ENCODE results near the gene NIPAL1.
A peak's percentile ranks its signal among the peaks of the same experiment; 100 is the strongest.
"Not testable (repeated sequence)": the region's sequence is repeated elsewhere in the genome, so short reads cannot be mapped to it uniquely, and the experiment has no call there.

Gene NIPAL1

DNA sequence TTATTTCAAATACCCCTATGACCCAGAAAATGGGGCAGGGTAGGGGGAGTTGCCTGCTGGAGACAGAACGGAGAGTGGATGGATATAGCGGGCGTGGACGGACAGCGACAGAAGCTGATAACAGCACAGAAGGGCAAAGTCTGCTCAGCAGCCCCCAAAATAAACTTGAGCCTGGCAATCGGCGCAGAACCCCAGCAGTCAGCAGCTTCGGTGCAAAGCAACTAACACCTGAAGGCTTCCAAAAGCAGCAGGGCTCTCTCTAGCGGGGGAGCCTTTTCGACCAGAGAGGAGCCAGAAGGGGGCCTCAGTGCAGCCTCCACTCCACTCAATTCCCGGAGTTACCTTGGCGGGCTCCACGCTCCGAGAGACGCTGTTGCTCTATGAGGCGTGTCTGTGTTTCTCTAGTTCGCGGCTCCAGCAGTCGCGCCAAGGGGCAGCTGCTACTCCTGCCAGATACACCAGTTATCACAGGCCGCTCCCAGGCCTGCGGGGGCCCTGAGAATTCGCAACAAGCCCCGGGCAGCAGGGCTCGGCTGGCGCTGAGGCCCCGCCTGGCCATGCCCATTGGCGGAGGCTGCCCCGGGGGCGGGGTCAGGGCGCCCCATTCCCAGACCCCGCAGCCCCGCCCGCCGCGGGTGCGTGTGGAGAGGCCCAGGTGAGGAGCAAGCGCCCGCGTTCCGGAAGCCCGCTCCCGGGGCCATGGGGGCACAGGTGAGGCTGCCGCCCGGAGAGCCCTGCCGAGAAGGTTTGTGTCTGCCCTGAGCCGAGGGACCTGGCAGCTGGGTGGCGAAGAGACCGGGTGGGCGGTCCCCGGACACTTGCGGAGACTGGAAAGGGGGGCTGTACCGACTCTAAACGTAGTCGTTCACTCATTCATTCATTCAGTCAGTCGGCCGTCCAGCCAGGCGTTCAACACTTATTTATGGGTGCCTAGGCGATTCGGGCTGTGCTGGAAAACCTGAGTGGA, at the start of gene NIPAL1, which contains the start of gene CNGA1:
Gene NIPAL1 (plus strand): TSS at position 632 of the 967 bp plus-strand sequence. CDS start 68 bp downstream, at position 700.
Gene CNGA1 (minus strand): TSS at position 541 of the 967 bp plus-strand sequence. CDS start 63,992 bp downstream, outside the sequence.
- DNase-seq: peak; percentile 85

DNA sequence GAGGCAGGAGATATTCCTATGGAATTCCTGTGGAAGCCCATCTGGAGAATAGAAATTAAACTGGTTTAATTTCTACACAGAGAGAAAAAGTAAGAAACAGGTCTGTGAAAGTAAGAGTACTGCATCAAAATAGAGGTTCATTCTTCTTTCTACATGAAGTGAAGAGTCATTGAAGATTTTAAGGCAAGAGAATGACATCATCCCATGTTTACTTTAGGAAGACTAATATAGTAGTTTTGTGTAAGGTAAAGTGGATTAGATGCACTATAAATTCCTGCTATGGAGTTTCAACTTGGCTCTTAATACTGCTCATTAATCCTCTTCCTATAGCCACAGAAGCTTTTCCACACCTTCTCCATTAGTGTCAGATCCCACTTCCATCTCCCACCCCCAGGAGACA, 47.7 kb upstream of the NIPAL1 start:
- DNase-seq: no peak

DNA sequence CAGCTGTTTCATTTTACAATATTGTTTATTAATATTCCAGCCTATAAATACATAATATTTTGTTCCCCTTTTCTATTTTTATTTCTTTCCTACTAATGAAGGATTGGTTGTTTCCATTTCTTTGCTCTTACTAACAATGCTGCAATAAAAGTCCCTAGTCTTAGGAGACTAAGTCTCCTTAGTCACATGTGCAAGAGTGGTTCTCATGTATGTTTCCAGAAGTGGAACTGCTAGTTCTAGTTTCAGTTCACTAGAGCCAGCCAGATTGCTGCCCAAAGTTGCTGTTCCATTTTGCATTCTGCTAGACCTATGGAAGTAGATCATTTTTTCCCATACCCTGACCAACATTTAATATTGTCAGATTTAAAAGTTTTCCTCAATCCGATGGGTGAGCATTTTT, 44.4 kb upstream of the NIPAL1 start:
- no peak for DNase-seq

GRCh38 chr4:47972721-47973120, 43.9 kb upstream of the NIPAL1 start:
- DNase-seq: no peak

DNA sequence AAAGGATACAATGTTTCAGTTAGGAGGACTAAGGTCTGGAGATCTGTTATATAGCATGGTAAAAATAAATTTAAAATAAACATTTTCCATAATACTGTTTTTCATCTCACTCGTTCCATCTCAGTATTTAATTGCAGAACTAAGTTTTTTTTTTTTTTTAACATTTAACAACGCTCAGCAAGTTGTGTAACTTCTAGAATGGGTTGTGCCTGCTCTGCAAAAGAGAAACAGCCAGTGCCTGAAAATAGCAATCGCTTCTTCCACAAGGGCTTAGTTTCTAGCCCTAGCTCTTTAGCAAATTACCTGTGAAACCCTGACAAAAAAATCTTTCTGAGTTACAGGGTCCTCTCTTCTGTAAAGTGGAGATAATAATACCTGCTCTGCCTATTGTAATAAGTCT, 42.0 kb upstream of the NIPAL1 start:
- DNase-seq: no peak

GRCh38 chr4:47990145-47990544, 26.4 kb upstream of the NIPAL1 start:
- DNase-seq: no peak

- not testable (repeated sequence) for DNase-seq
These were observed 24.1 kb upstream of the NIPAL1 start for GRCh38 chr4:47992475-47992874.

DNA sequence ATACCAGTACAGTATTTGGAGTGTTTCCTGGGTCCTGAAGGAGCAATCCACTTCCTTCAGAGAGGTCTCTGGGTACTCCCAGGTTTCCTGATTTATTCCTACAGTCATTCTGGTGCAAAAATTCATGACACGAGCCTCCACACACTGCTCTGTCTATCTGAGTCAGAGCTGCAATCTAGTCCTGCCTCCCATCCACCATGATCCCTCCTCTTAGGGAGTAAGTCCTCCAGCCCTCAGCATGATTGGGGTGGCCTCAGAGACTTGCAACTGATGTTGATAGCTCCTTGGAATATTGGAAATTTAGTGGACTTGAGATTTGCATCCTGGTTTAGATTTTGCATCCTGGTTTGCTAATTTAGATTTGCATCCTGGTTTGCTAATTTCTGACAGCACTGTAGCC, 20.6 kb upstream of the NIPAL1 start:
- no peak for DNase-seq

DNA sequence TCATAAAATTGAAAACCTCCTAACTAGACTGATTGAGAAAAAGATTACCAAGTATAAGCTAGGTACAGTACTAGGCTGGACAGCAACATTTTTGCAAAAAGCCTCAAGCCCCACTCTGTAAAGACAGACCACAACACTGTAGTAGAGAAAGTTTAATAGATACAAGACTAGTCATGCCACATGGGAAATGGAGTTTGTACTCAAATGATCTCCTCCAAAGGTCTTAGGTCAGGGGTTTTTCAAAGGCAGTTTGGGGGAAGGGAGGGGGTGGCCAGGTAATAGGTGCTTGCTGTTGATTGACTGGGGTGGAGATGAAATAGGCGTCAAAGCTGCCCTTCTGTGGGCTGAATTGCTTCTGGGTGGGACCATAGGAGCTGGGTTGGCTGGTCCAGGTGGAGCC, 14.3 kb upstream of the NIPAL1 start:
- no peak for DNase-seq

DNA sequence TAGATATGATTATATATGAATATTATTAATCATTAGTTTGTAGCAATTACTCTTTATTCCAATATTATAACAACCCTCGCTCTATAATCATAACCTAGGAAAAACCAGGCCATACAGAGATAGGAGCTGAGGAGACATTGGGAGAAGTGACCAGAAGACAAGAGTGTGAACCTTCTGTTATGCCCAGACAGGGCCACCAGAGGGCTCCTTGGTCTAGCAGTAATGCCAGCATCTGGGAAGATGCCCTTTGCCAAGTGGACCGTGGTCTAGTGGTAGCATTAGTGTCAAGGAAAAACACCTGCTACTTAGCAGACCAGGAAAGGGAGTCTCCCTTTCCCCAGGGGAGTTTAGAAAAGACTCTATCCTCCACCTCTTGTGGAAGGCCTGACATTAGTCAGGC, 13.0 kb upstream of the NIPAL1 start:
- peak; percentile 34 for DNase-seq

DNA sequence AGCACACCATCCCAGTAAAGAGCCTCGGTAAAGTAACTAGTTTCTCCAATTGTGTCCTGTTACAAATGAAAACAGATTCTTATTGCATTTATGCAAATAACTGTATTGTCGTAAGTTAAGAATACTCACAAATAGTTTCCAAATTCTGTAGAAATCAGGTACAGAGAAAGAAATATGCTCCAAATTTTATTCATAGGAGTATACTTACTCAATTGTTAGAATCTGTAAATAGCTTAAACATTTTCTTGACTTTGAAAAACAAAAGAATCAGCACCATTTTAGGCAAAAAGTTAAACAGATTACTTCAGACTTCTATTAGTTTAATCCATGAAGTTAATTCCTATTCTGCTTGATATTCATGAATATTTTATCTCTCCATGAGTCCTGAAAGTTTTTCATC, 10.8 kb upstream of the NIPAL1 start:
- no peak for DNase-seq

GRCh38 chr4:48008021-48008596, 8.5 kb upstream of the NIPAL1 start:
- DNase-seq: peak; percentile 15

GRCh38 chr4:48010906-48011305, 5.7 kb upstream of the NIPAL1 start:
- DNase-seq: not testable (repeated sequence)

DNA sequence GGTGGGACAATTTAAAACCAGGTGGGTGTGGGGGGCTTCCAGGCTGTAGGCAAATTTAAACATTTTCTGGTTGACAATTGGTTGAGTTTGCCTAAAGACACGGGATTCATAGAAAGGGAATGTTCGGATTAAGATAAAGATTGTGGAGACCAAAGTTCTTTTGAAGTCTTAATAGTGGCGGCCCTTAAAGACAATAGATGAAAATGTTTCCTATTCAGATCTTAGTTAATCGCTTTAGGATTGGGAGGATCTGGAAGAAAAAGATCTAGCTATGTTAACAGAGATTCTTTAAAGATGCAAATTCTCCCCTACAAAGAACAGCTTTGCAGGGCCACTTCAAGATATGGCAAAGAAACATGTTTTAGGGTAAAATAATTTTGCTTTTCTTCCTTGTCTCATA, 4.8 kb upstream of the NIPAL1 start:
- no peak for DNase-seq

DNA sequence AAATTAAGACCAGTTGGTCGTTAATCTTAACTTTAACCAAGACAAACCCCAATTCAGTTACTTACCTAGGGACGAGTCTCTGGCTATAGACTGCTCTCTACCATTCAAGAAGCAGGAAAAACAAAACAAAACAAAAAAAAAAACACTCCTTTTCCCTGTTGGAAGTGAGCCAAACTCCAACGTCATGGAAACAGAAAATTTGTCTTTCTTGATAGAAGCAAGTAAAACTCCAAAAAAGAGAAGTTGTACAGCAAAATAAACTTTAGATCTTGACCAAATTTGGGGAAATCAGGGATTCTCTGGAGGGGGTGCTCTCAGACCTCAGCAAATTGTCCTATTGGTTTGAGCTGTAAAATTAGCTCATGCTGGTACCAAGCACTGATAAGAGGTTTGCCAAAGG, 3.7 kb upstream of the NIPAL1 start:
- DNase-seq: peak; percentile 6

- DNase-seq: no peak
These were observed 1.4 kb upstream of the NIPAL1 start for GRCh38 chr4:48015216-48015615.

GRCh38 chr4:48015678-48016077, 894 bp upstream of the NIPAL1 start:
- no peak for DNase-seq

DNA sequence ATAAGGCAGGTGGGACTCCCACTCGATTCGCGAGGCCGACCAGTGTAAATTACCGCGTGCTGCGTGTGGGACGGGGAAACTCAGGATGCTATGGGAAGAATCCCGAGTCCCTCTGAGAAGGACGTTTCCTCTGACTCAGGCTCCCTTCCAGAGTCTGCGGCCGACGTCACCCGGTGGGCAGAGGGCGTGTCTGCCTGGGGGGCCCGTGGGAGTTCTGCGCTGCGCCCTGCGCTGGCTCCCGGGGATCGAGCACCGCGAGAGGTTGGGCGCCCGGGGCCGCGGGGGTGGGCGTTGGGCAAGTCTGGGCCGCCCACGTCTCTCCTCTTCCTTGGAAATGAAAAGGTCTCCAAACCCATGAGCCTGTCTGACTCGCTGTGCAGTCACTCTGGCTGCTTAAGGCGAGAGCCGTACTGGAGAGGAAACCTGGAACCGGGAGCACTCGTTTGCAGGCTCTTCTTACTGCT, 568 bp downstream of the NIPAL1 start:
- DNase-seq: peak; percentile 16

DNA sequence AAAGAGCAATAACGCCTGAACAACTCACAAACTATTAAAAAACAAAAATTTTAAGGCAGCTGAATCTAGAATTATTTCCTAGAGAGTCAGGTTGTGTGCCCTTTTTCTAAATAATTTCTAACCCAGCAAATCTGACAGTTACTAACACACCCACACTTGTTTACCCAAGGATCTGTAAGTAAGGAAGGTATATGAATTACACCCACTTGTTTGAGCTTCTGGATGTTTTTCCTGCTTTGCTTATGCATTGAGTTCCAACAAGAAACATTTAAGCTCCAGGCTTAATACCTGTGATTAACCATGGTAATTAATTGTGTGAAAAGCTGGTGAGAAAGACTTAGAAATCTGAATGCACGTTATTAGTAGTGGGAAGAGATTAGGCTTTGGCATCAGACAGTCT, 1.5 kb downstream of the NIPAL1 start:
- DNase-seq: no peak

GRCh38 chr4:48021100-48021499, 4.5 kb downstream of the NIPAL1 start:
- DNase-seq: no peak

GRCh38 chr4:48022192-48022799, 5.7 kb downstream of the NIPAL1 start:
- DNase-seq: no peak

DNA sequence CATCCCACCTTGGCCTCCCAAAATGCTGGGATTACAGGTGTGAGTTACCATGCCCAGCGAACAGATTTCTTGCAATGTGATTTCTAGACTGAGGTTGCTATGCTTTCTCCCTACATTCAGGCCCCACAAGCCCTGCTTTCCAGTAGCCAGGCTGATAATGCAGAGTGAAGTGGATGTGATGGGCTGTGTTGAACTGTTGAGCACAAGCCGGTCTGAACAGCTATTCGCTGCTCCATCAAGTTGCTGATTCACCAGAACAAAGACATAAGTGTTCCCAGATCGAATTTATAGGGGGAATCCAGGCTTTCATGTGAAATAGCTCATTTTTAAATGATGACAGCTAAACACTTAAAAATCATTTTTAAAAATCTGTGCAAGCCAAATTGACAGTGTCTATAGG, 8.0 kb downstream of the NIPAL1 start:
- DNase-seq: no peak

- no peak for DNase-seq
These were observed 8.4 kb downstream of the NIPAL1 start for GRCh38 chr4:48025005-48025404.

- no peak for DNase-seq
These were observed 11.1 kb downstream of the NIPAL1 start for GRCh38 chr4:48027653-48028052.
